ENCODE measurements around the gene JMJD7. TPM values are rescaled to one million over a fixed set of nuclear protein-coding genes. Genes with fewer than 3 reads are reported as not detected.

Gene JMJD7
- total and polyA plus RNA-seq, 2 donors (not counting 1 experiment from before 2014, with no cell fraction given), result 33.4 to 43.9 TPM

DNA sequence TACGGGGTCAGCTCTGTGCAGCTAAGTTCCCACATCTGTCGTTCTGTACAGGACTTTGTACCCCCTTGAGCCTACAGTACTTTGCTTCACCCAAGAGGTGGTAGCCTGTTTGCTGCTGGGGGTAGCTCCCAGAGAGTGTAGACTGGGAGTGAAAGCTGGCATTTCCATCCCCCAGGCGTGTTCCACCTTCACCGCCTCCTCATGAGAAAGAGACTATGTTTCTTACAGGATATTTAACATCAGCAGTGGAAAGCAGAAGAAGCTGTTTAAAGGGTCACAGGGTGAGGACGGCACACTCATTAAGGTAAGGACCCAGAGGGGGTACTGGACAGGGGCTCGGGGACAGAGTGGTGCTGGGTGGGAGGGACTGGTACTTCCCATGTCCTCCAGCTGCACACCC, 10.1 kb upstream of the JMJD7 start:
- no peaks in the 10 kb centered on the region for H4K20me1 ChIP-seq (ENCODE audit: control insufficient read depth, insufficient read depth, low read length, poor library complexity, severe bottlenecking)
- POLR2A ChIA-PET, result no interaction called here
- Mint-ChIP-seq H3K9me3 (ENCODE audit: insufficient read depth) (no peaks in the 10 kb centered on the region), H3K4me3 (no peak overlapping the region), H3K27ac (no peak overlapping the region), H3K4me1 (no peaks in the 10 kb centered on the region), H3K27me3 (no peaks in the 10 kb centered on the region)
- WGBS (ENCODE audit: insufficient coverage), result no CpG with 5 or more reads among the region's 6 CpGs
- no peak overlapping the region for H3K27ac ChIP-seq (ENCODE audit: low read length in 2 of 2)
- H3K4me2 ChIP-seq (replicated peaks; ENCODE audit: low read depth, low read length, poor library complexity, severe bottlenecking), result no peak overlapping the region
- ATAC-seq (ENCODE audit: low read depth) (no peak), DNase-seq (no peak)
- H3K27me3 ChIP-seq (replicated peaks in 1 of 4; ENCODE audit: control extremely low read depth in 1 of 4, control insufficient read depth in 3 of 4, insufficient read depth in 4 of 4, low read length in 3 of 4), result no peaks in the 10 kb centered on the region
- no peak overlapping the region for H3K4me3 ChIP-seq (ENCODE audit: control extremely low read depth in 1 of 5, extremely low read depth in 1 of 5, insufficient read depth in 1 of 5, low read depth in 2 of 5, low read length in 4 of 5)
- no peaks in the 10 kb centered on the region for H3K79me2 ChIP-seq (ENCODE audit: control insufficient read depth, insufficient read depth, low read length)
- no peaks in the 10 kb centered on the region for H3K9me3 ChIP-seq (ENCODE audit: control extremely low read depth in 1 of 3, control insufficient read depth in 2 of 3, insufficient read depth in 1 of 3, low read length in 2 of 3)
- H3K4me1 ChIP-seq (ENCODE audit: control insufficient read depth in 2 of 2, insufficient read depth in 2 of 2, low read length in 2 of 2), result no peaks in the 10 kb centered on the region
- no peak for TF ChIP-seq EZH2 (IDR thresholded peaks at IDR 0.05; ENCODE audit: borderline replicate concordance, insufficient read depth, low read depth, low read length, poor library complexity, severe bottlenecking)
- TF ChIP-seq, protein P1, sequence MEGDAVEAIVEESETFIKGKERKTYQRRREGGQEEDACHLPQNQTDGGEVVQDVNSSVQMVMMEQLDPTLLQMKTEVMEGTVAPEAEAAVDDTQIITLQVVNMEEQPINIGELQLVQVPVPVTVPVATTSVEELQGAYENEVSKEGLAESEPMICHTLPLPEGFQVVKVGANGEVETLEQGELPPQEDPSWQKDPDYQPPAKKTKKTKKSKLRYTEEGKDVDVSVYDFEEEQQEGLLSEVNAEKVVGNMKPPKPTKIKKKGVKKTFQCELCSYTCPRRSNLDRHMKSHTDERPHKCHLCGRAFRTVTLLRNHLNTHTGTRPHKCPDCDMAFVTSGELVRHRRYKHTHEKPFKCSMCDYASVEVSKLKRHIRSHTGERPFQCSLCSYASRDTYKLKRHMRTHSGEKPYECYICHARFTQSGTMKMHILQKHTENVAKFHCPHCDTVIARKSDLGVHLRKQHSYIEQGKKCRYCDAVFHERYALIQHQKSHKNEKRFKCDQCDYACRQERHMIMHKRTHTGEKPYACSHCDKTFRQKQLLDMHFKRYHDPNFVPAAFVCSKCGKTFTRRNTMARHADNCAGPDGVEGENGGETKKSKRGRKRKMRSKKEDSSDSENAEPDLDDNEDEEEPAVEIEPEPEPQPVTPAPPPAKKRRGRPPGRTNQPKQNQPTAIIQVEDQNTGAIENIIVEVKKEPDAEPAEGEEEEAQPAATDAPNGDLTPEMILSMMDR (IDR thresholded peaks at IDR 0.05), result no peak
- CTCF ChIA-PET, result interaction anchor here (1.0 to 7.1 kb wide), 3 partner anchors 9 to 87 kb away, joined by 3 to 38 read pairs (median 4); partner anchors contain the start of gene MAPKBP1
- no peak overlapping the region for H2AFZ ChIP-seq (ENCODE audit: insufficient read depth, low read depth, low read length, poor library complexity, severe bottlenecking)
- H3K9ac ChIP-seq (ENCODE audit: low read length), result no peak overlapping the region
- H3K36me3 ChIP-seq (replicated peaks in 1 of 2; ENCODE audit: control extremely low read depth in 1 of 2, control insufficient read depth in 1 of 2, extremely low read depth in 1 of 2, insufficient read depth in 2 of 2, low read length in 1 of 2), result peaks cover 0 to 53% of the 10 kb centered on the region in 2 experiments
- intact Hi-C loops (cut with micrococcal nuclease), result no loop called here

DNA sequence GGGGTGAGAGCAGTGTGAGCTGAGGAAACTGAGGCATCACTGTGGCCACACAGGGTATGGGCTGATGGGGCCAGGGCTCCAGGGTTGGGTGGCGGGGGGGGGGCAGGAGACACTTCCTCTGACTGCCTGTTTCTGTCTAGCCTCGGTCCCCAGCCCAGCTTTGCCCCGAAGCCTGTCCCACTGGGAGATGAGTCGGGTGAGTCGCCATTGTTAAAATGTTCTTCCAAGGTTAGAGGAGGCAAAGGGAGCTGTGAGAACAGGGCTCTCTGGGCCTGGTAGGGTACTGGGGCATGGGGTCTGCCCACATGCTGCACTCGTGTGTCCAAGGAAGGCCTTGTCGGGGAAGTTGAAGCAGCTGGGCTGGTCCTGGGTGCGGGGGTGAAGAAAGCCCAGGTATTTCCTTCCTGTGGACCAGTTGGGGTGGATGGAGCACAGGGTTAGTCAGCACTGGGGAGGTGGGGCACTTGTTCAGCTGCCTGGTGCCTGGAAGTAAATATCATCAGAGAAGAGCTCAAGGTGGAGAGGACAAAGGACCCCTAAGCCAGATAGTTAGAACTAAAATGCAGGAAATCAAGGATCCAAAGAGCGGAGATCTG, 8.3 kb upstream of the JMJD7 start:
- H3K27ac ChIP-seq (ENCODE audit: low read length in 2 of 2), result no peak overlapping the region
- no peak overlapping the region for H3K4me3 ChIP-seq (ENCODE audit: control extremely low read depth in 1 of 5, extremely low read depth in 1 of 5, insufficient read depth in 1 of 5, low read depth in 2 of 5, low read length in 4 of 5)
- H3K4me2 ChIP-seq (replicated peaks; ENCODE audit: low read depth, low read length, poor library complexity, severe bottlenecking), result no peak overlapping the region
- no peaks in the 10 kb centered on the region for H3K4me1 ChIP-seq (ENCODE audit: control insufficient read depth in 2 of 2, insufficient read depth in 2 of 2, low read length in 2 of 2)
- H3K9ac ChIP-seq (ENCODE audit: low read length), result no peak overlapping the region
- ChIA-PET POLR2A (no interaction called here), CTCF (interaction anchor here (0.7 to 7.1 kb wide), 5 partner anchors 7 to 85 kb away, joined by 3 to 38 read pairs (median 4); partner anchors contain the start of gene MAPKBP1)
- no peak overlapping the region for H3K27ac Mint-ChIP-seq
- no peak for TF ChIP-seq EZH2 (IDR thresholded peaks at IDR 0.05; ENCODE audit: borderline replicate concordance, insufficient read depth, low read depth, low read length, poor library complexity, severe bottlenecking)
- TF ChIP-seq, protein P1 (IDR thresholded peaks at IDR 0.05), result no peak
- no peak for ATAC-seq (ENCODE audit: low read depth)
- H3K36me3 ChIP-seq (replicated peaks in 1 of 2; ENCODE audit: control extremely low read depth in 1 of 2, control insufficient read depth in 1 of 2, extremely low read depth in 1 of 2, insufficient read depth in 2 of 2, low read length in 1 of 2), result peaks cover 0 to 45% of the 10 kb centered on the region in 2 experiments
- no peak overlapping the region for H3K4me3 Mint-ChIP-seq
- no peaks in the 10 kb centered on the region for H3K27me3 Mint-ChIP-seq
- H3K9me3 ChIP-seq (ENCODE audit: control extremely low read depth in 1 of 3, control insufficient read depth in 2 of 3, insufficient read depth in 1 of 3, low read length in 2 of 3), result no peaks in the 10 kb centered on the region
- H4K20me1 ChIP-seq (ENCODE audit: control insufficient read depth, insufficient read depth, low read length, poor library complexity, severe bottlenecking), result no peaks in the 10 kb centered on the region
- no peak overlapping the region for H2AFZ ChIP-seq (ENCODE audit: insufficient read depth, low read depth, low read length, poor library complexity, severe bottlenecking)
- H3K79me2 ChIP-seq (ENCODE audit: control insufficient read depth, insufficient read depth, low read length), result no peaks in the 10 kb centered on the region
- no peak for DNase-seq
- intact Hi-C loops (cut with micrococcal nuclease), result no loop called here
- no peaks in the 10 kb centered on the region for H3K4me1 Mint-ChIP-seq
- no peaks in the 10 kb centered on the region for H3K27me3 ChIP-seq (replicated peaks in 1 of 4; ENCODE audit: control extremely low read depth in 1 of 4, control insufficient read depth in 3 of 4, insufficient read depth in 4 of 4, low read length in 3 of 4)
- H3K9me3 Mint-ChIP-seq (ENCODE audit: insufficient read depth), result no peaks in the 10 kb centered on the region
- WGBS (ENCODE audit: insufficient coverage), result 93% methylated on average over 9 of the region's 9 CpGs

Measured in B cell (primary cell).